Erythroblast (primary cell): ENCODE measurements around the gene TBCD.

Source experiments
- GATA1 ChIP-seq: IDR thresholded peaks from 2 replicates; pipeline ENCODE4 v1.6.1; 2011; ENCODE audit warnings: low read depth, mild to moderate bottlenecking, control low read depth, low read length, moderate library complexity
- POLR2A ChIP-seq: IDR thresholded peaks from 2 replicates; pipeline ENCODE4 v1.6.1; 2011; ENCODE audit warnings: mild to moderate bottlenecking, low read length

DNA sequence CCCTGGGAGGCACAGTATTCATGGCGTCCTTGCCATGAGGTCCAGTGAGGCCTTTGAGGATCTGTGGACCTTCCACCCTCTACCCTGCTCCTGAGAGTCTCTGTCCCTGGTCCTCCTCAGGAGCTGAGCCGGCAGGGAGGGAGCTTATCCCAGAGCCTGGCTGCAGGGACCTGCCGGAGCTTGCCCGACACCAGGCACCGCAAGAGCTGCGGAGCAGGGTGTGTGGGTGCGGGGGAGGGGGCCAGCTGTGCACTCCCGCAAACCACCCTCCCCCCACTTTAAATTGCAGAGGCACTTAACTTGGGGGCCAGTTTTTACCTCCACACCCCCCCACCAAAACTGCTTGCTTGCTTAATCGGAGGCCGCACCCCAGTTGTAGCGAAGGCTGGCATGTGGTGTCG lies 88.6 kb downstream of the TBCD start:
- TF ChIP-seq POLR2A (no peak), GATA1 (no peak)
